Upper lobe of right lung (tissue), 1 donor: ENCODE data around the gene FAM222B. TPM values are rescaled to one million over a fixed set of nuclear protein-coding genes. Genes with fewer than 3 reads are reported as not detected.

Experiments
- ATAC-seq: fragments of 200-7000 bp; cut with Tn5 transposase; one replicate; pipeline ENCODE4 v1.9.1; 2020; ENCODE audit warnings: mild to moderate bottlenecking, moderate library complexity
- DNase-seq: peaks from one replicate; pipeline ENCODE4 v3.0.0-alpha.2; 2020
- H3K27ac ChIP-seq: fragments of 200-600 bp; one replicate; pipeline ENCODE4 v1.8.0; 2022
- H3K27me3 ChIP-seq: fragments of 200-600 bp; one replicate; pipeline ENCODE4 v1.8.0; 2022; ENCODE audit warnings: mild to moderate bottlenecking
- H3K36me3 ChIP-seq: fragments of 200-600 bp; one replicate; pipeline ENCODE4 v1.8.0; 2022
- H3K4me1 ChIP-seq: fragments of 200-600 bp; one replicate; pipeline ENCODE4 v1.8.0; 2022
- H3K4me3 ChIP-seq: fragments of 200-600 bp; one replicate; pipeline ENCODE4 v1.8.0; 2022; ENCODE audit warnings: mild to moderate bottlenecking
- H3K9me3 ChIP-seq: fragments of 200-600 bp; one replicate; pipeline ENCODE4 v1.8.0; 2022
- CTCF ChIP-seq: fragments of 200-600 bp; IDR thresholded peaks from one replicate; pipeline ENCODE4 v1.8.0; 2022; ENCODE audit warnings: antibody characterized with exemption
- intact Hi-C: fragments of 100-400 bp; cut with DNase I; formaldehyde crosslinking; loops from one replicate; pipeline ENCODE4 v1.11.0; 2022
- total RNA-seq: library from RNA; stranded (reverse); fragmentation: NEBNext Ultra II Directional; extraction: Animal tissue kit (Norgen Biotek cat#: 25700); gene quantifications from one replicate; pipeline ENCODE4 v1.2.1, GENCODE V29; 2021
- donor health status: DM: no; HTN: yes; CAD: no; lungs with severe emphysema.

The FAM222B gene
- total RNA-seq, 1 donor from 2014 or later = 22.2 TPM

GRCh38 chr17:28733346-28733745 is 109.2 kb downstream of the FAM222B start:
- Histone ChIP-seq H3K4me3 (no peak overlapping the region), H3K27ac (no peak overlapping the region), H3K27me3 (no peaks in the 10 kb centered on the region), H3K36me3 (no peaks in the 10 kb centered on the region), H3K4me1 (peaks cover 8% of the 10 kb centered on the region), H3K9me3 (no peaks in the 10 kb centered on the region)
- TF ChIP-seq CTCF = no peak
- no peak for DNase-seq
- no peak for ATAC-seq
- intact Hi-C loops = no loop called here

DNA sequence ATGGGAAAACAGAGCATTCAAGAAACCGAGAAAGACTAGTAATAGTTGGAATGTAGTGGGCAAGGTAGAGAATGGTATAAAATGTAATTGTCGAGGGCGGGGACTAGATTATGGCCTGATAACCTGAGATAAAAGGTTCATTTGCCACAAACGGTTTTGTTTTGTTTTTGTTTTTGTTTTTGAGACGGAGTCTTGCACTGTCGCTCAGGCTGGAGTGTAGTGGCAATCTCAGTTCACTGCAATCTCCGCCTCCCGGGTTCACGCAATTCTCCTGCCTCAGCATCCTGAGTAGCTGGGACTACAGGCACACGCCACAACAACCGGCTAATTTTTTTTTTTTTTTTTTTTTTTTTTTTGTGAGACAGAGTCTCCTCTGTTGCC is 112.7 kb downstream of the FAM222B start:
- H3K4me1 ChIP-seq = peaks cover 20% of the 10 kb centered on the region
- no peak for DNase-seq
- intact Hi-C loops = no loop called here
- no peak for ATAC-seq
- no peaks in the 10 kb centered on the region for H3K9me3 ChIP-seq
- no peak overlapping the region for H3K4me3 ChIP-seq
- H3K27ac ChIP-seq = no peak overlapping the region
- TF ChIP-seq CTCF = no peak
- H3K27me3 ChIP-seq = no peaks in the 10 kb centered on the region
- H3K36me3 ChIP-seq = no peaks in the 10 kb centered on the region

- Histone ChIP-seq H3K27ac (peak within 1 kb of the TSS; percentile 95), H3K4me1 (peaks cover 23% of the 10 kb centered on the region)
Measured at GRCh38 chr17:28728364-28729200, 114.0 kb downstream of the FAM222B start, which contains the start of gene NEK8. Gene NEK8 (plus strand): TSS chr17:28728788. CDS start chr17:28728814, 26 bp downstream.

DNA sequence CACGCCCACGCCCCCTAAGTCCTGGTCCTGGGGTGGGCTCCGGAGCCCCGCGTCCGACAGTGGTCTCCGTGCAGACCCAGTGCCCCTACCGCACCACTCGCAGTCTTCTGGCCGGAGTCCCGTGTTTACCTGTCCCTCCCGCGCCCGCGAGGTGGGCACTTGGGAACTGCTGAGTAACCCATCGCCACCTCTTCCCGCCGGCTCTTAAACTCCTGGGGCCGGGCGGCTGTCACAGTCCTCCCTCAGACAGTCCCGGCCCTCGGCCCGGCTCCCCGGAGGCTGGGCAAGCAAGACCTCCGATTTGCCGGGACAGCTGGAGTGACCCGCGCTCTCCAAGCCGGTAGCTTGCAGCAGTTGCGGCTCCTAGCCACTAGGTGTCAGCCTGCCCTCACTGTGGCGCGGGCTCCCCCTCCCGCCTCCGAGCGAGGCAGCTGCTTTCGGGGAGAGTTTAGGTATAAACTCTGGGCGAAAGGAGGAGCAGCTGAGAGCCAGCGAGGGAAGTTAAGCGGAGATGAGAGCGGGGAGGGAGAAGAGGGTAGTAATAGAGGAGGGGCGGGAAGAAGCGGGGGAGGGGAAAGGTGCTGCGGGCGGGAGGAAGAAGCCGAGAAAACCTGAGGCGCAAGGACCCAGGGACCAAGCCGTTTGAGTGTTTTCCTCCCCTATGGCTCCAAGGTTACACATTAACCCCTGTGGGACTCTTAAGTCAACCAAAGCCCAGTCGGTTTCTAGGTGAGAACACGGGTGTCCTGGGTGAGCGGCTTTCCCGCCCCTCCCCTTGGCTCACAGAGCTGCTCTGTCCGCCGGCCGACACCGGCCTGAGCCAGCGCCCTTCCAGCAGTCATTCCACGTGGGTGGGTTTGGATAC is 115.7 kb downstream of the FAM222B start:
- no peaks in the 10 kb centered on the region for H3K9me3 ChIP-seq
- ATAC-seq (peak; percentile 81), DNase-seq (peak; percentile 96)
- H3K27me3 ChIP-seq = no peaks in the 10 kb centered on the region
- intact Hi-C loops = no loop called here
- H3K4me3 ChIP-seq = peak overlapping the region; percentile 64
- peaks cover 38% of the 10 kb centered on the region for H3K4me1 ChIP-seq
- TF ChIP-seq CTCF = peak; percentile 100
- H3K36me3 ChIP-seq = peaks cover 30% of the 10 kb centered on the region
- peak overlapping the region; percentile 95 for H3K27ac ChIP-seq

More at GRCh38 chr17:28728364-28729200, 114.0 kb downstream of the FAM222B start, which contains the start of gene NEK8:
- intact Hi-C loops = no loop called here
- Histone ChIP-seq H3K27me3 (no peaks in the 10 kb centered on the region), H3K9me3 (no peaks in the 10 kb centered on the region), H3K36me3 (peaks cover 13% of the 10 kb centered on the region), H3K4me3 (peak within 1 kb of the TSS; percentile 64)
- DNase-seq (peak; percentile 98), ATAC-seq (peak; percentile 77)
- TF ChIP-seq CTCF = no peak

DNA sequence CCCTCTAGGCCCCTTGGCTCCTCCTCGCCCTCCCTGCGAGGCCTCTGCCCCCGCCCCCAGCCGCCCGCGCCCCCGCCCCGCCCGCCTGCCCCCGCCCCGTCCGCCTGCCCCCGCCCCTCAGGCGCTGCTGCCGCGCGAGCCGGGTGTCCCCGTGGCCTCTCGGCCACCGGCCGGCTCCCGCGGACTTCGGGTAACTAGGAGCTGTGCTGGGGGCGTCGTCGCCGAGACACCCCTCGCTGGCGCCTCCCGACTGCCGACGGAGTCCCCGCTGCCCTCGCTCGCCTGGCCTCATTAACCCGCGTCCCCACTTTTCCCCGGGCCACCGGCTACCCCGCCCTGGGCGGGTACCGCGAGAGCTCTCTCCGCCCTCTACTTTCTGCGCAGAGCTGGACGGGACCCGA is 116.4 kb downstream of the FAM222B start, which contains the start of gene TLCD1:
TLCD1 (minus strand) TSS at position 8 of the 401 bp plus-strand sequence. CDS start 136 bp downstream, outside the sequence.
- DNase-seq (peak; percentile 92), ATAC-seq (peak; percentile 61)
- H3K4me1 ChIP-seq = peaks cover 44% of the 10 kb centered on the region
- peak within 1 kb of the TSS; percentile 64 for H3K4me3 ChIP-seq
- intact Hi-C loops = no loop called here
- H3K36me3 ChIP-seq = peaks cover 36% of the 10 kb centered on the region
- H3K27ac ChIP-seq = peak within 1 kb of the TSS; percentile 95
- no peak for TF ChIP-seq CTCF
- H3K9me3 ChIP-seq = no peaks in the 10 kb centered on the region
- H3K27me3 ChIP-seq = no peaks in the 10 kb centered on the region
